Measurements from ENCODE around the gene UBE2D2. TPM values are rescaled to one million over a fixed set of nuclear protein-coding genes. Genes with fewer than 3 reads are reported as not detected.

UBE2D2 gene
- total RNA-seq, 1 donor from 2014 or later: 124 TPM

DNA sequence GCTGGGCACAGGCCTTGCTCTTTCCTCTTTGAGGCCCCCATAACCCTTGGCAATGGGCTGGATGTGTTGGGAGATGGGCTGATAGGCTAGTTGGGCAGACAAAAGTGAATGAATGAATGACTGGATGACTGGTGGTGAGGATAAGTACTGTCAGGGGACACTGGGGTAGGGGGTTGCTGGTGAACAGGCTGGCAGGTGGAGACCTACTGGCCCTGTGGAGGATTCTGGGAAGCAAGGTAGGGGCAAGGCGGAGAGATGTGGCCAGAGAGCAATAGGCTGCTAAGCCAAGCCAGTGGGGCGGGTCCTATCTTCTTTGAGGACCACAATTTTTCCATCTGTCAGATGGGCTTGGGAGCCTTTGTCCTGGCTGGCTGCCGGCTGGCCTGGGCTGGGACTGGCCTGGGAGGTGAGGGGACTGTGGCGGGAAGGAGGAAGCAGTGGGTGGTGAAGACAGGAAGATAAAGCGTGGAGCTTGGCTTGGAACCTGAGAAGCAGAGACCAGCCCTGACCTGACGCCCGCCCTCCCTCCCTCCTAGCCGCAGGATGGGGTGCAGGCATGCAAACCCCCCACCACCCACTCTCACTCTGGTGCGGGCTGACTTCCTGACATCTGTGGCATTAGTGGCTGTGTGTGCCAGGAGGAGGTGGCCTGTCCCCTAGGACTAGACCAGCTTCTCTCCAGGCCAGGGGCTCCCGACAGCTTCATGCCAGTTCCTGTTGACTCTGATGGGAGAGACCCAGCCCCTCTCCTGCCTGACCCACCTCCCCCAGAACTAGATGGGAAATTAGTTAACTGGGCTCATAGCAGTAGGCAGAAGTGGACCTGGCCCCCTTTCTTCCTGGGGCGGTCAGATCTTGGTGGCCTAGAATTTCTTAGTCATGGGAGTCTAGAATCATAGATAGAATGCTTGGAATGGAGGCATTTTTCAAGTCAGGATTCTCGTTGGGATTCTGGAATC is 96.5 kb downstream of the UBE2D2 start:
- FAIRE-seq: no peak
- no peak for DNase-seq (ENCODE audit: low spot score in 2 of 2)

DNA sequence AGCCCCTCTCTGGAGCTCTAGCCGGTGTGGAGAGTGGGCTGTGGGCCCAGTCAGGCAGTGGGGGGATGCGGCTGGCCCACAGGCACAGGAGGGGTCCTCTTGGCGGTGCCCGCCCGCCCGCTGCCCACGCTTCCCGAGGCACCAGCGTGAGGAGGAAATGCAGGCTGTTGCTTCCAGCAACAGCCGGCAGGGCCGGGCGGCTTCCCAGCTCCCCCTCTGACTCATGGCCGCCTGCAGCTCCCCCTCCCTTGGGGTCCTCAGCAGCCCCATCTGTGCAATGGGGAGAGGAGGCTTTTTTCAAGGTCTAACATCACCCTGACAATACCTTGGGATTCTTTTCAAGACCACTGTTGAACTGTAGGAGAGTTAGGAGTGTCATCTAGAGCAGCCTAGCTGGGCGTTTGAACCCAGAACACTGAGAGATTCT is 97.4 kb downstream of the UBE2D2 start:
- DNase-seq (ENCODE audit: low spot score in 2 of 2) (no peak), FAIRE-seq (no peak)

DNA sequence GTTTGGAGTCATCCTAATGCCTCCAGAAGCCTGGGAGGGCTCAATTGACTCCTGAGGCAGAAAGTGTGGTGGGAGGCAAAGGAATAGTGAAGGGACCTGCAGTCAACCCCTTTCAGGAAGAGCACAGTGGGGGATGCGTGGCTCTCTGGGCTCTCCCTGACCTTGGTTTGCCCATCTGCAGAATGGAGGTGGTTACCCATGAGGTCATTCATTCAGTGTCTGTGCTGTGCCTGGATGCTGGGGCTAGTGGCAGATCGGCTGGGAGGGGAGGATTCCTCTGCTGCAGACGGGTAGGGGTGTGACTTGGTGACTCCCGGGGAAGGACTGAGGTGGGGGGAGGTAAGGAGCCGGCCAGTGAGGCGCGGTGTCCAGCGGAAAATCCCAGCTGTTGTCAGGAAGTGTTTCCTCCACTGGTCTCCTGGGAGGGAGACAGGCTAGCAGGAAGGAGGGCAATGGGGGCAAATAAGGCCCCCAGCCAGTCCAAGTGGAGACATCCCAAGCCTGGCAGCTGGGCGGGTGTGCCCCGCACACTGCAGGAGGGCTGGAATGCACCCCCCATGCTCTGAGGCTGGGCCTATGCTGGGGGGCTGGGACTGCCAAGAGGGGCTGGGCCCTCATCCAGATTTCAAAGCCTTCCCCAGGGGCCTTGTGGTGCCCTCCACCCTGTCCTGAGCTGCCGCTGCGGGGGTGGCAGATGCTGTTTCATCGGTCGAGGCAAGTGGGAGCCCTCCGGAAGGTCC is 98.0 kb downstream of the UBE2D2 start:
- no peak for DNase-seq (ENCODE audit: low spot score in 2 of 2)
- no peak for FAIRE-seq

DNA sequence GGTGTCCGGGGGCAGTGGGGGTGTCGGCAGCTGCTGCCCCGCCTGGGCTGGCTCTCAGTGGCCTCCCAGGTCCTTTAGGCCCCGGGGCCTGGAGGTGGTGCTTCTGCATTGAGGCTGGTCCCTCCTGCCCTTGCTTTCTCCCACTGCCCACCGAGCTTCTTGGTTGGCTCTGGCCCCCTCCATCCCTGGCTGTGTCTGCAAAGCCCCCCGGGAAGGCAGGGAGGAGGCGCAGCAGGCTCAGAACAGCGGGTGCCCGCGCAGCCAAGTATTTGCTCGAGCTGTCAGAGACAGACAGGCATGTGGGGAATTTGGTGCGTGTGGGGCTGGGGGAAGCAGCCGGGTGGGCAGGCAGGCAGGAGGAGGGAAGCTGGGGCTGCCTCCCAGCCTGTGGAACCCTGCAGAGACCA is 98.6 kb downstream of the UBE2D2 start:
- DNase-seq (ENCODE audit: low spot score in 2 of 2): no peak
- FAIRE-seq: no peak

DNA sequence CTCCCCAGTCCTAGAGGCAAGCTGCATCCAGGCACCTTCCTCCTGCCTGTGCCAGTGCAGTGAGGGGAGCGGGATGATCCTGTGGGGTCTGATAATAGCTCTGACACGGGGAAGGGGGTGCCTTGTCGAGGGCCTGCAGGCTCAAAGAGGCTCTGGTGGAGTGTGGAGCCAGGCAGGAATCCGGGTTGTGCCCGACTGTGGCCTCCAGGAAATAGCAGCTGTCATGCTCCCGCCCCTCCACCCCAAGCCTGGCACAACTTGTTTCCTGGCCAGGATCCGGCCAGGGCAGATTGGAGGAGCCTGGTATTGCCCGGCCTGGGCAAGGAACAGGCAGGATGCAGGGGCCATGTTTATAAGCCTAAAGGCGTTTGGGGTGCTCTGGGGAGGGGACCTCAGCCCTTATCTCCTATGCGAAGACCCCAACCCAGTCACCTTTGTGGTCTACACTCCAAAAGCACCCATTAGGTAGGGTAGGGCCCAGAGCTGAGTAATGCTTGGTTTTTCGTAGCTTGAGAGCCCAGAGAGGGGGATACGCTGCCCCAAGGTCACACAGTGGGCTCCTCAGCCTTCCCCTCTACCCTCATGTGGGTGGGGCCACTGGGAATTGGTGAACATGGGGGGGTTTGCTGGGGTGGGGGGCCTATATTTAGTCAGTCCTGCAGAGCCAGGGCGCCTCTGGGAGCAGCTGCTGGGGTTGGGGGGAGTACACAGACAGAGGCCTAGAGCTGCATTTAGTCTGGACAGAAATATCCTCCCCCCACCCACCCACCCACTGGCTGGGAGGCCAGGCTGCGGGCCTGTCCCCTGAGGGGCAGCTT is 99.2 kb downstream of the UBE2D2 start:
- DNase-seq (ENCODE audit: low spot score in 2 of 2) (peak in 1 of 2 donors; percentile 81), FAIRE-seq (no peak)

DNA sequence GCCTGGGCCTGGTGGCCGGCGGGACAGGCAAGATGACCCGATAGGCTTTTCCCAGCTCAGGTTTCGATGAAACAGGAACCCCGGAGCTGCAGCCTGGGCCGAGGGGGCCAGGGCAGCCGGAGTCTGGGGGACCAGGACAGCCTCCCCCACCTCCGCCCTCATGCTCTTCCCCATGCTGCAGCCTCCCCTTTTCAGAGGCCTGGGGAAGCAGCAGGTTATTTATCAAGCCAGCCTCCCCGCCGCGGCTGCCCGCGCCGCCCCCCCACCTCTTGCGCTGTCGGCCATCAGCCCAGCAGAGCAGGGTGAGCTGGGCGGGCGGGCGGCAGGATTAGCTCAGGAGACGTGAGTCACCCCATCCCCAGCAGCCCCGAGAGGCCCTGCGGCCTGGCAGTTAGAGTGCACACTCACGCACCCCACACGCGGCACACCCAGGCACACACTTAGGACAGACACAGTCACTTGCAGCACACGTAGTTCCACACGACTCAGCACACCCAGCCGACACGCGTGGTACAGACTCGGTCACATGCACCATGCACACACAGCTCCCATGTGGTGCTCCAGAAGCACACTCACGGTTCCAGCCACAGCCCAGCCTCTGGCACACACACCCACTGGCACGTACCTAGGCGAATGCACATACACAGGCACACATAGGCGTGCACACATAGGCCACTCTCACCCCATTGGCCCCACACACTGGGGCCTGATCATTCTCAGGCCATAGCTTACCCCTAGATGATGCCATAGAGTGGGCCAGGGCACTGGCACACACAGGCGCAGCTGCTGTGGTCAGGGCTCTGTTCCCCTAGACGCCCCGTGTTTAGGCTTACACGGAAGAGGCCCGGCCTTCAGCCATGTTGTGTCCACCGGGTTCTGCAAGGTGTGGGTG is 100.0 kb downstream of the UBE2D2 start:
- DNase-seq (ENCODE audit: low spot score in 2 of 2): peak in 1 of 2 donors; percentile 77
- FAIRE-seq: no peak

DNA sequence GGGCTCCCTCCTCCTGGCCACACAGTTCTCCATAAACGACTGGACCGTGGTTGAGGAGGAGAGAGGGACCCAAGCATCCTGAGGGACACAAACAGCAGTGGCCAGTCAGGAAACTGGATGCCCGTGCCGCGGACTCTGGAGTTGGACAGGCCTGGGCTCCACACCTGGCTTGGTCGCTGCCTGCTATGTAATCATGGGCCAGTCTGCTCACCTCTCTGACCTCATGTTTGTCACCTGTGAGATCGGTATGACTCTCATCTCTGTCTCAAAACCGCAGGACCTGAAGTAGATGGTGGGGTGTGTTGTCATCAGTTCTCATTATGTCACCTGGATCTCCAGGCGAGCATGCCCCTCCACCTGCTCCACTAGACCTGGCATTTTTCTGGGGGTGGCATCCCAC is 101.5 kb downstream of the UBE2D2 start:
- DNase-seq (ENCODE audit: low spot score in 2 of 2): no peak
- no peak for FAIRE-seq

DNA sequence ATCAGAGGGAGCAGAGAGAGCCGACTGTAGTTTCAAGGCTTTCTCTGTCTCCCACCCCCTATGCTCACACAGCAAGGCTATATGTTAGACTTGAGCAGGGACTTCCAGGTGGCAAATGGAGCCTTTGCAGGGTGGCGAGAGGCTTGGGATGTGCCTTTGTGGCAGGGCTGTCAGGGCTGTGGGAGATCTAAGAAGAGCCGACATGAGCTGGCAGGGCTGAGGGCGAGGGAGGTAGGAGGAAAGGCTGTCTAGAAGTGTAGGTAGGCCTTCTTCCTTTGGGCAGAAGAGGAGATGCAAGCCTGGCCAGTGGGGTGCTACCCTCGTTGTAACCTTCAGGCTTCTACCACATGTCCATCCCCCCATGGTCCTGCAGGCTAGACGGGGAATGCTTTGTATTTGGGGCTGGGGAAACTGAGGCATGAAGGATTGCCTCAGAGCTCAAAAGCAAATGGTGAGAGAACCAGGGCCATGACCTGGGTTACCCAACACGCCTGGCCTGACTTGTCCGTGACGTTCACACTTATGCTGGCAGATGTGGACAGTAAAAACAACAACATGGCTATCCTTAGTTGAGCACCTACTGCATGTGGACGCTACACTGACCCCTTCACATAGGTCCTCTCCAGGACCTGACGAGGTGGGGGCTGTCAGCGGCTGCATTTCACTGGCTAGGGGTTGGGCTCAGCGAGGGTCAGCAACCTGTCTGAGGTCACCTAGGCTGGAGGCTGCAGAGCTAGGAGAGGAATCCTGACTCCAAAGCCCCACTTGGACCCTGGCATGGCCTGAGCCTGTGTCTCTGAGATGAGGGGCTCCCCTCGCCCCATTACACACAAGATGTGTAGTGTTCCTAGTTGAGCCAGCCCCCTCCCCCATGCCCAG is 102.3 kb downstream of the UBE2D2 start:
- FAIRE-seq: no peak

DNA sequence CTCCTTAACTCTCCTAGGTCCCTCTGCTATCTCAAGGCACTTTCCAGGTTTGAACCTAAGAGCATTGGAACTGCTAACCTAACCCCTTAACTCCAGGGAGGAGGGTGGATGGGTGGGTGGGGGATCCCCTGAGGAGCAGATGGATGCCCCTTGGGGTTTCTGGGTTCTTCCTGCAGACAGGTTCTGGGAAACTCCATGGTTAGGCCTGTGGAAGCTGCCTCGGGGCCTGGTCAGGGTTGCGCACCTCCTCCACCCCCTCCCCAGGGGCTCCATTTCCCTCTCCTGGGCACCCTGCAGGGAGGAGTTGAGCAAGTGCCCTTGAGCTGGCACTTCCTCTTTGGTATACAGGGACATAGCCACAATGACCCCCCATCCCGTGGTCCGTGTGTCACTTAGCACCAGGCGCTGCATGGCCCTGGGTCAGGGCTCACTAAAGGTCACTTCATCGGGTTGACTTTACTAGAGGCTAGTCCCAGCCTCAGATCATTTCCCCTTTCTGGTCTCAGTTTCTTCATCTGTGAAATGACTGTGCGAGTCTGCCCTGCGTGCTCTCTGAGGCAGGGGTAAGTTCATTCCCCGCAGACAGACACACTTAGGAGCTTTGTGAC is 103.1 kb downstream of the UBE2D2 start:
- DNase-seq (ENCODE audit: low spot score in 2 of 2): no peak
- FAIRE-seq: no peak

More for the DNA sequence above, 102.3 kb downstream of the UBE2D2 start:
- no peak for DNase-seq (ENCODE audit: low spot score in 2 of 2)

DNA sequence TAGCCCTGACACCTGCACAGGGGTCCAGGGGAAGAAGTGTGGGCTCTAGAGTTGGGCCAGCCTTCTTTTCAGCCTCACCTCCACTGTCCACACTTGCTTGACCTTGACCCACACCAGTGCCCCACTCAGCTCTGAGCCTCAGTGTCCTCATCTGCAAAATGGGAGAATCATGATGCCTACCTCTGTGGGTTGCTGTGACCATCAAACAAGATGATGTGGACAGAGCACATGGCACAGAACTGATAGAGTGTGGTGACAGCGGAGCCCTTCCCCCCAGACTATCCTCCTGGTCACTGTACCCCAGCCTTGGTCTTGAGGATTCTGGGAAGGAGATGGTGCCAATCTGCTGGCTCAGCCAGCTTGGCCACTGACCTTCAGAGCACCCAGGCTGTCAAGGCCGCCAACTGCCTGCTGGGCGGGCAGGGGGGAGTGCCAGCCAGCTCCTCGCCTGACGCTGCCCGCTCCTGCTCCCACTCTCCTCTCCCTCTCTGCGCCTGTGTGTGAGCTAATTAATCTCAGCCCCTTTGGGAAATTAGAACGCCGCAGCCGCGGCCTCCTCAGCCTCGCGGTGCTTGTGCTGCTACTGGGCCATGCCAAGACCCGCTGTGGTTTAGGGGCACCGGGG is 103.7 kb downstream of the UBE2D2 start:
- FAIRE-seq (no peak), DNase-seq (ENCODE audit: low spot score in 2 of 2) (no peak)

DNA sequence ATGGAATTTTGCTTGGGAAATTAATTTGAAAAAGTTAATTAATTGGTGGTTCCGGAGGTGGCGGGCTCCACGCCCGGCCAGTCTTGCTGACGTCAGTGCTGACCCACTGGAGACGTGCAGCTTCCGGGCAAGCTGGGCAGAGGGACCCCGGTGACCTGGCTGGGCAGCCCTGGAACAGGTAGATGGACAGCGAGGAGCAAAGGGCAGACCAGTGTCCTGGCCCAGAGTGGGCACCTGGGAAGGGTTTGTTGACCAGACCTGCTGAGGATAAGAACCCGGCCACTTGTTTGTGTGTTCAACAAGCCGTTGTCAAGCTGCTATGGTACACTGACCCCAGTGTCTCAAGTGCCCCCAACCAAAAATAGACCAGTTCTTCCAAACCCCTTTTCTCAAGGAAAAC is 104.5 kb downstream of the UBE2D2 start:
- no peak for FAIRE-seq
- DNase-seq (ENCODE audit: low spot score in 2 of 2): no peak

DNA sequence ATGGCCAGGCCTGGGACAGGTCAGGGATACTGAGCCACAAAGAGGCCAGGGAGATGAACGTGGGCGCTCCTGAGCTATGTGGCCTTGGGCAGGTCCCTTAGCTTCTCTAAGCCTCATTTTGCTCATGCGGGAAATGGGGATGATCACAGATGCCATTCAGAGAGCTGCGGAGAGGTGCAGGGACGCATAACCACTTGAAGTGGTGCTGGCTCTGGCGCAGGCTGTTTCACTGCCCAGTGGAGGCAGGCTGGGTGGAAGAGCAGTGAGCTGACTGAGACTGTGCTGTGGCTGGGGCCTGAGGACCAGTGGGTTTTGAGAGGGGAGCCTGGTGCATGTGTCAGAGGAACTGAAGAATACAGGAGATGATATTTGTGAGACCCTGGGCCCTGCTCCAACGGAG is 105.4 kb downstream of the UBE2D2 start:
- FAIRE-seq (no peak), DNase-seq (ENCODE audit: low spot score in 2 of 2) (no peak)

DNA sequence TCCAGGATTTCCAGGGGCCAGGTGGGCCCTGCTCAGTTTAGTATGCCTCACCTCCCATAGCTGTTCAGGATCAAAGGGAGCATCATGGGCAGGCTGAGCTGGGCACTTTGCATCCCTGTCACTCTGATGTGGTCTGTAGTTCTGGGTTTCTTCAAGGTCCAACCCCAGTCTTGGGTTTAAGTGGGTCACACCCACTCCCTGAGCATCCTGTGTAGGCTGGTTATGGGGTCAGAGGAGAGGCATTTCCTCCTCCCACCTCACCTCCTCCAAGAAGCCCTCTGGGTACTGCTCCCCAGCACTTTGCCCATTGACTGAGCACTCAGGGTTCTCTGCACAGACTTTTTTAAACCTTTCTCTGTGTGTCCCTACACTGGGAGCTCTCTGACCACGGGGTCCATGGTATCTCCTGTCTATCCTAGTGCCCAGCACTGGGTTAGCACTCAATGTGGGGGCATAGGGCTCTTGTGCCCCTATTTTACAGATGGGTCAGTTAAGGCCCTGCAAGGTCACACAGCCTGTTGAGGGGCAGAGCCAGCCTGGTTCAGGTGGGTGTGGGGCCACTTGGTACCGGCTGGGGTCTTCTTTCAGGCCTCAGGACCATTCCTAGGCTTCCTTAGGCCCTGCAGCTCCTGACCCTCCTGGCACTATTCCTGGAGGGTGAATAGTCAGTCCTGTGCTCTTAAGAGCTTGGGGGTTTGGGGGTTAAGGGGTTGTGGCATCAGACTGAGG is 106.0 kb downstream of the UBE2D2 start:
- no peak for FAIRE-seq
- no peak for DNase-seq (ENCODE audit: low spot score in 2 of 2)

DNA sequence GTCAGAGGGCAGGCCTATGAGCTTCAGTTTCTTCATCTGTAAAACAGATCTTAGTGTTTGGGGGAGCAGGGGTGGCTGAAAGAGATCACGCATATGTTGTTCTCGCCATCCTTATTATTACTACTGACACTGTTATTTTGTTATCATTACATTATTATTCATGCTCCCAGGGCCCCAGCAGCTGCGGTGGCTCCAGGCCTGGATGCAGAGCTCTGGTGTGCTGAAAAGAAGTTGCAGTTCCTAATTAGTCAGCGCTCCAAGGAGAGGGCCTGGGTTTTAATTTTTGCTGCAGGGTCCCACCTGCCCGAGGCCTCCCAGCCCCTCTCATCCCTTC is 106.6 kb downstream of the UBE2D2 start:
- DNase-seq (ENCODE audit: low spot score in 2 of 2) (no peak), FAIRE-seq (no peak)

DNA sequence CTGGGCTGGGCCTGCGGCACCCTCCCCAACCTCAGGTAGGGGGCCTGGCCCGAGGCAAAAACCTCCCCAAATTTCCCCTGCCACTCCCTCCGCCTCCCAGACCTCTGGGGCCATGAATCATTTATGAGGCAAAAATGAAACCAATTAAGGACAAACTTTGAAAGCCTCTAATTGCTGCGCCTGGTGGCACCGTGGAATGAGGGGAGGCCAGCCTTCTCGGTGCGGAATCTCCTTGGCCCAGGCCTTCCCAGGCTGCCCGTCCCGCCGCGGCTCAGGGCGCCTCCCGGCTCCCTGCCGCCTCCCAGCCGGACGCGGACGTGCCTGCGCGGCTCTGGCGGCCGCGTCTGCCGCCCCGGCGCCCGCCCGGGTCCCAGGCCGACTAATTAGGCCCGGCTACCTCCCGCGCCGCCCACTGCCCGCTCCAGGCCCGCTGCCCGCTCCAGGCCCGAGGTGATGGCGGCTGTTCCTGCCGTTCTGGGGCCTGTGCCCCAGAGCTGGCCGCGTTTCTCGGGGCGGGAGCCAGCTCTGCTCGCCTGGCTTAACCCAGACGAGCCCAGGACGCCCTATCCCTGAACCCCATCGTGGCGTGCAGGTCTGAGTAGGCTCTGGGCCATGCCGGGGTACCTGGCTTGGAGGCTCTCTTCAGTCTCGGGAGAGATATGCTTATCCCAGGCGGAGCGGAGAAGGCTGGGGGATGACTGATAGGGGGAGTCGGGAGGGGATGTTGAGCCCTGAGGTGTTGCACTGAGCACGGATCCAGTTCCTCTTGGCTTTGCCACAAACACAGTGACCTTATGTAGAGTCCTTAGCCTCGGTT is 107.1 kb downstream of the UBE2D2 start:
- FAIRE-seq (no peak), DNase-seq (ENCODE audit: low spot score in 2 of 2) (no peak)

DNA sequence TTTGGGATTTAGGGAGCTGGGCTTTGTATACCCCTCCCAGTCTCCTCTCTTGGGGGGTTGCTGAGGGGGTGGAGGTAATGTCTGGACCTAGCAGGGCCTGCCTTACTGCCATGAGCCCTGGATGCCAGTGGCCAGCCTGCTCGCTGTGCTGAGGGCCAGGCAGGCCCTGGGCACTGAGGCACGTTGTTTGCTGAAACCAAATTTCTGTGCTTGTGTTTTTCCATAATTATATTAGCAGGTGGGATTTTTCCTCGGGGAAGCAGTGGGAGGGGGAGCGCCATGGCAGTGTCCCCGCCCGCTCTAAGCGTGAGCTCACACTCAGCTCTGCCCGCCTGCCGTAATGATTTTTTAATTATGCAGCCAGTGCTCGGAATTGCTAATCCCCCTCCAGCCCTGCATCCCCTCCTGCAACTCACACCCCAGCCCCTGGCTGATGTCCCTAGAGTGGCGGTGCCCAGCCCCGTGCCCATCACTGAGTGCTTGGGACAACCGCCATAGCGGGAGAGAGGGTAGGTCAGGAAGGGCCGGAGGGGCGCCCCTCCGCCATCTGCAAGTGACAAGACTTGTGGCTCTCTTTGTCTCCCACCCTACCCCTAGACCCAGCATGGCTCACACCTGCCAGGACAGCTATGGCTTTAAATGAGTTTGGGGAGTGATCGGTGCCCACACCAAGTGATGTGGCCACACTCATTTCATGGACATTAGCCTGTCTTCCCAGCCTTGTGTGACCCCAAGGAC is 108.0 kb downstream of the UBE2D2 start:
- FAIRE-seq: no peak
- DNase-seq (ENCODE audit: low spot score in 2 of 2): no peak

Measured in frontal cortex (tissue), 4 donors.